ENCODE data around the gene FBXL7.

The FBXL7 gene

GRCh38 chr5:15623794-15624193 is 123.8 kb downstream of the FBXL7 start:
- no peak for DNase-seq

GRCh38 chr5:15627109-15627508 is 127.1 kb downstream of the FBXL7 start:
- peak; percentile 63 for DNase-seq

GRCh38 chr5:15627647-15628046 is 127.7 kb downstream of the FBXL7 start:
- DNase-seq = no peak

- DNase-seq = no peak
Observed at GRCh38 chr5:15630441-15630840, 130.5 kb downstream of the FBXL7 start.

- DNase-seq = no peak
Observed at GRCh38 chr5:15634591-15635288, 134.8 kb downstream of the FBXL7 start.

GRCh38 chr5:15635289-15635616 is 135.3 kb downstream of the FBXL7 start:
- DNase-seq = no peak

- no peak for DNase-seq
Observed at GRCh38 chr5:15637345-15637744, 137.4 kb downstream of the FBXL7 start.

- DNase-seq = no peak
Observed at GRCh38 chr5:15637886-15638285, 137.9 kb downstream of the FBXL7 start.

GRCh38 chr5:15638296-15638695 is 138.3 kb downstream of the FBXL7 start:
- no peak for DNase-seq

- DNase-seq = no peak
Observed at GRCh38 chr5:15639288-15639687, 139.3 kb downstream of the FBXL7 start.

GRCh38 chr5:15640116-15640515 is 140.1 kb downstream of the FBXL7 start:
- DNase-seq = no peak

- no peak for DNase-seq
Observed at GRCh38 chr5:15643731-15644130, 143.8 kb downstream of the FBXL7 start.

GRCh38 chr5:15645381-15646160 is 145.6 kb downstream of the FBXL7 start:
- no peak for DNase-seq

- DNase-seq = no peak
Observed at GRCh38 chr5:15646371-15646770, 146.4 kb downstream of the FBXL7 start.

- DNase-seq = no peak
Observed at GRCh38 chr5:15647251-15647650, 147.3 kb downstream of the FBXL7 start.

GRCh38 chr5:15650266-15650665 is 150.3 kb downstream of the FBXL7 start:
- no peak for DNase-seq

- DNase-seq = no peak
Observed at GRCh38 chr5:15654779-15655178, 154.8 kb downstream of the FBXL7 start.

GRCh38 chr5:15655683-15656082 is 155.7 kb downstream of the FBXL7 start:
- DNase-seq = no peak

GRCh38 chr5:15664961-15665360 is 165.0 kb downstream of the FBXL7 start:
- no peak for DNase-seq

- no peak for DNase-seq
Observed at GRCh38 chr5:15669826-15670225, 169.8 kb downstream of the FBXL7 start.

- DNase-seq = no peak
Observed at GRCh38 chr5:15674716-15675115, 174.7 kb downstream of the FBXL7 start.

GRCh38 chr5:15676591-15676990 is 176.6 kb downstream of the FBXL7 start:
- DNase-seq = peak; percentile 94

GRCh38 chr5:15679161-15679560 is 179.2 kb downstream of the FBXL7 start:
- DNase-seq = no peak

- DNase-seq = no peak
Observed at GRCh38 chr5:15680455-15680854, 180.5 kb downstream of the FBXL7 start.

GRCh38 chr5:15682122-15682521 is 182.1 kb downstream of the FBXL7 start:
- DNase-seq = no peak

Measured in DMS 273 treated with DMSO at 0.1 percent for 48 hours (cell line).